ENCODE data around the gene NCAM2. TPM values are rescaled to one million over a fixed set of nuclear protein-coding genes. Genes with fewer than 3 reads are reported as not detected.

Gene NCAM2
- total RNA-seq = 1.5 and 5.8 TPM in 2 replicates

GRCh38 chr21:20997636-20998455 lies at the start of gene NCAM2:
Gene NCAM2, plus strand, starts transcription at chr21:20998409.

Data from bladder microvascular endothelial cell (primary cell).